ENCODE data around the gene RPGRIP1L.

RPGRIP1L gene

DNA sequence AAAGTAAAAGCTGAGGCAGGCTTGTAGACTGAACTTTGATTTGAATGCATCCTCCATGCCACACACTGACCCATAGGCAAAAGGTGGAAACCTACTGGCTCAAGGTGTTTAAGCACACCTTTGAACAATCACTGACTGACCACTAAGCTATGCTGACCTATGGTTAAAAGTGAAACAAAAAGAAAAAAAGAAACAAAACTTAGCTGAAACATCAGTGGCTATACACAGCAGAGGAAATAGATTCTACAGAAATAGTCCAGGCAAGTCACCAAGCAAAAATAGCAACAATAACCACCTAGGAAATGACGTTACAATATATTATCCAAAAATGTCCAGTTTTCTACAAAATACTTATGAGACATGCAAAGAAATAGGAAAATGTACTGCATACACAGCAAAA, 60.2 kb downstream of the RPGRIP1L start:
- DNase-seq: no peak

DNA sequence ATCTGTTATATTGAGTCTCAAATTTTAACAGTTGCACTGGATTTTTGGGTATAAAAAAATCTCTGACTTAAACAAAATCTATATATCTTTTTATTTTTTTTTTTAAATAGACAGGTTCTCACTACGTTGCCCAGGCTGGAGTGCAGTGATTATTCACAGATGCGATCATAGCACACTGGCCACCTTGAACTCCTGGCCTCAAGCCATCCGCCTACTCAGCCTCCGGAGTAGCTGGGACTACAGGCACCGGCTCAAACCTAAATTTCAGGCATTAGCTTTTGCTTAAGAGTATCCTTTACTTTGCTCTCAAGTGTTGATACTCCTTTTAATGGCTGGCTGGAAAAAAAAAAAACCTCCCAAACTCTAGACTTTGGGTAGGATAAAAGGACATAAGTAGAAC, 61.6 kb downstream of the RPGRIP1L start:
- no peak for DNase-seq

DNA sequence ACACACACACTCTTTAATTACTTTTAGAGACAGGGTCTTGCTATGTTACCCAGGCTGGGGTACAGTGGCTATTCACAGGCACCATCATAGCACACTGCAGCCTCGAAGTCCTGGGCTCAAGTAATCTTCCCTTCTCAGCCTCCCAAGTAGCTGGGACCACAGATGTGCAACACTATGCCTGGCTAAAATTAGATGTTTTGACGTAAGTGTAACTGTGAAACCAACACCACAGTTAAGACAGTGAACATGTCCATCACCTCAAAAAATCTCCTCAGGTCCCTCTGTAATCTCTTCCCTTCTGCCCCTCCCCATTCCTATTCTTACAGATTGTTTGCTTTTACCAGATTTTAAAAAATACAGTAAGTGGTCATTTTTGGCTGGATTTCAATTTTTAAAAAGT, 66.7 kb downstream of the RPGRIP1L start:
- DNase-seq: no peak

DNA sequence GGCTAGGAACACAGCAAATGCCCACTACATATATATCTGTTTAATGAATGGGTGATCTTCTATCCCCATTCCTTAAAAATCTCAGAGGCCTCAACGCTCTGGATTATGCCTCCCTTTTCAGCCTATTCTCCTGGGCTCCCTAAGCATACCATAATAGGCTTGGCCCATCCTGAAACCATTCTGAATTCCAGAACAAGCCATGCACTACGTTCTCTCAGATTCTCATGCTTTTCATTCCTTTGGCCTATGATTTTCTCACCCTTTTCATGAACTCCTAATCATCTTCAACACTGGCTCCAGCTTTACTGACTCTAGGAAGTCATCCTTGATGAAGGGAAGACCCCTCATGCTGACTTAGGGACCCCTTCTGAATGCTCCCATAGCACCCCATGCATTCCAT, 71.1 kb downstream of the RPGRIP1L start:
- no peak for DNase-seq

DNA sequence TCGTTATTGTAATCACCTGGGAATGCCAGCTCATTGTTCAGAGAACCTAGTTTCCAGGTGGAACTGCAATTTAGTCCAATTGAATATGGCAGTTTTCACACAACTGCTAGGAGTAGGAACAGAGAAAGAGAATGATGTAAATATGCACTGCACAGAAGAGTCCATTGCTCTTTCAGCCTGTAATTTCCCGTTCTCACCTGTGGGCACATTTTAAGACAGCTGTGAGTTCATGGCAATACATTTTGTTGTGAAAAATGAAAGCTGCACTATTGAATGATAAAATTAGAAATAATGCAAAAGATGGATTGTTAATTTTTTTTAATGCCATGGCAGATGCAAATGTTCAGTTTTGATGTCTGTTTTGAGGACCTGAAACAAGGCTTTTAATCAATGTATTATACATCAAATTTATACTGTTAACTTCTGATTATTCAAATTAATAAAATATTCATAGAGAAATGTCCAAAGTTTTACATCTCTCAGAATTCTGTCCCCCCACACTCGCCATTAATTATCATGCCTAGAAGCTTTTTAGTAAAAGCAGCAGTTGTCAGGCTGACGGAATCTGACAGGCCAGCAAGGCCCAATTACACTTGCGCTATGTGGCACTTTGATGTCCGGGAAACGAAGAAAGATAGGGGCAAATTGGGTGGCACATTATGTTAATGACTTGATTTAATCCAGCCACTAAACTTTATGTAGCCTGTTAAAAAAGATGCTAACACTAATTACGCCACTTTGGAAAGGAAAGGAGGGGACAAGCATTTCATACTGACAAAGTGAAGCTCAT, 72.2 kb downstream of the RPGRIP1L start:
- peak; percentile 10 for DNase-seq

DNA sequence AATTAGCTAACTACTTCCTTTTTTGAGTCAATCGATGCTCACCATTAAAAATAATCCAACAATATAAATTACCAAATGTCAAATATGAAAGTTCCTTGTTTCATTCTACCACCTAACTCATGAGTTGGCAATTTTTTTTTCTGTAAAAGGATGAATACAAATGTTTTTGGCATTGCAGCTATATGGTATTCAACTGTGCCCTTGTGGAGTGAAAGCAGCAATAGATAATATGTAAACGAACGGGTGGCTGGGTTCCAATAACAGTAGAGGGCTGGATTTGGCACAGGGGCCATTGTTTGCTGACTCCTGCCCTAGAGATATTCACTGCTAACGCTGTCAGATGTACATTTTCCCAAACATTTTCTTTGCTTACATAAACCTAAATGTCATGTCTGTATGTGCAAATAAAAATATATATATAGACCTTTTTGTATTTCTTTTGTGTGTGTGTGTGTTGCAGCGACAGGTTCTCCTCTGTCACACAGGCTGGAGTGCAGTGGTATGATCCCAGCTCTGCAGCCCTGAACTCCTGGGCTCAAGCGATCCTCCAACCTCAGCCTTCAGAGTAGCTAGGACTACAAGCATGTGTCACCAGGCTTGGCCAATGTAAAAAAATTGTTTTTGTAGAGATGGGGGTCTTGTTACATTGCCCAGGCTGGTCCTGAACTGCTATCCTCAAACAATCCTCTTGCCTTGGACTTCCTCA, 73.9 kb downstream of the RPGRIP1L start:
- peak; percentile 48 for DNase-seq

DNA sequence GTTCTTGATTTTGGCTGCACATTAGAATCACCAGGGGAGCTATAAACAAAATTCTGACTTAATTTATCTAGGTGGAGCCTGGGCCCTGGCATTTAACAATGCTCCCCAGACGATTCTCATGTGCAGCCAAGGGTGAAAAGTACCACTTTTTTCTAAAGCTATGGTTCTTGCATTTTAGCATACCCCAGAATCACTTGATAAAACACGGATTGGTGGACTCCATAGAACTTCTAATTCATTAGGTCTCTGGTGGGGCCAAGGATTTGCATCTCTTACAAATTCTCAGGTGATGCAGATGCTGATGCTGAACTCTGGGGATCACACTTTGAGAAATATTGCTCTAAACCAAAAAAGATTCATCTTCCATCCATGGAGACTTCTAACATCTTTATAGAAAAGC, 74.5 kb downstream of the RPGRIP1L start:
- DNase-seq: no peak

DNA sequence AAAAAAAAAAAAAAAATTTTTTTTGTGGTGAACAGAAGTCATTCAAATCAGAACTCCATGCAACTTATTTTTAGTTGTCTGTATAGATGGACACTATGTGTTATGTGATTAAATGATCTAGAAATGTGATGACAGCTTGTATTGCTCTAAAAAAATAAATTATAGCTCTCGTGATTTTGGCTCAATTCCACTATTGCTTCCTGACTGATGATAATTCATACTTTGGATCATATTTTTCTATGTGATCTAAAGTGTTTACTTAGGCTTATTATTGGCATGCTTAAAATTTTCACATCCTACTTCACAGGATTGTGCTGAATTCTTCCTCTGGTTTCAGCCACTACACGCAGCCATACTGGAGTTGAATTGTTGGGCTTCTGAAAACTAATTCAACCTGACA, 76.8 kb downstream of the RPGRIP1L start:
- peak; percentile 38 for DNase-seq

DNA sequence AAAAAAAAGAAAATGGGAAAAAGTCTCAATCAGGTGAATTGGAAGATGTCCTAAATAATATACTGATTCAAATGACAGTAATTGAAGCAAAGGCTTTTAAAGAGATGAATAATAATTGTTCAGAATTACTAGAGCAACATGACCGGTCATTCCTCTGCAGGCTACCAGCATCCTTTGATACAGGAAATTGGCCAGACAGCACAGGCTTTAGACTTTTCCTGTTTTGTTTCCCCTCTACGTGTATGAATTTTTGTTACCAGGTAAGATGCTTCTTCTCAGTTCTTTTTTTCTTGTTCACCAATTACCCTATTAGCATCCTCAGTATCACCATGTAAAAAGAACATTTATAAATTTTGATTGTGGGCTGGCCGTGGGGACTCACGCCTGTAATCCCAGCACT, 77.5 kb downstream of the RPGRIP1L start:
- DNase-seq: no peak

DNA sequence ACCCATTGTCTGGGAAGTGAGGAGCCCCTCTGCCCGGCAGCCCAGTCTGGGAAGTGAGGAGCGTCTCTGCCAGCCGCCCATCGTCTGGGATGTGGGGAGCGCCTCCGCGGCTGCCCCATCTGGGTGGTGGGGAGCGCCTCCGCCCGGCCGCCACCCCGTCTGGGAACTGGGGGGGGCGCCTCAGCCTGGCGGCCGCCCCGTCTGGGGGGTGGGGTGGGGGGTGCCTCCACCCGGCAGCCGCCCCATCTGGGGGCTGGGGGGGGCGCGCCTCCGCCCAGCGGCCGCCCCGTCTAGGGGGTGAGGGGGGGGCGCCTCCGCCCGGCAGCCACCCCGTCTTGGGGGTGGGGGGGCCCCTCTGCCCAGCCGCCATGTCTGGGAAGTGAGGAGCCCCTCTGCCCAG, 78.4 kb downstream of the RPGRIP1L start:
- no peak for DNase-seq

DNA sequence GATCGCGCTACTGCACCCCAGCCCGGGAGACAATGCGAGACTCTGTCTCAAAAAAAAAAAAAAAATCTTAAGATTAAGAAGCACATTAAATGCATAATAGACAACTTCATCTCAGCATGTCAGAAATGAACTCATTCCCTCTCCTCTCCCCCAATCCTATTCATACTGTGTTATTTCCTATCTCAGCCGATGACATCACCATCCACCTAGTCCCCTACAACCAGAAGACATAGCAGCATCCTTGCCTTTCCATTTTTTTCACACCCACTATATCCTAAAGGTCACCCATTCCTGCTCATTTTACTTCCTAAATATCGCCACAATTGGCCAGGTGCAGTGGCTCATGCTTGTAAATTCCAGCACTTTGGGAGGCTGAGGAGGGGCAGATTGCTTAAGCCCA, 81.3 kb downstream of the RPGRIP1L start:
- DNase-seq: no peak

DNA sequence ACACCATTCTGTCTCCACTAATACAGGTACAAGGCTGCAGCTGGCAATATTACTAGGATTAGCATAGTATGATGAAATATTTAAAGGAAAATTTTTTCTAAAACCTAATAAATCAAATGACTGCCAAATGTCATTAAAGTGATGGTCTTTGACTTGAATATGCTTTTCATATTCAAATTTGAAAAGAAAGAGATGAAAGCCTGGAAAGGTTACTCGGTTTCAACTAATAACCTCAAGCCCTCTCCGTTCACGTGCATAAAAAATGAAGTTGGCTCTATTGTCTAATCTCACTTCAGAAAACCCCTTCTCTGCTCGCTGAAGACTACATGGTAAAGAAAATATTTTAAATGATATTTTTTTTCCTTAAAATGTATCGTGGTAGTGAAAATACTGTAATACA, 83.2 kb downstream of the RPGRIP1L start:
- no peak for DNase-seq

DNA sequence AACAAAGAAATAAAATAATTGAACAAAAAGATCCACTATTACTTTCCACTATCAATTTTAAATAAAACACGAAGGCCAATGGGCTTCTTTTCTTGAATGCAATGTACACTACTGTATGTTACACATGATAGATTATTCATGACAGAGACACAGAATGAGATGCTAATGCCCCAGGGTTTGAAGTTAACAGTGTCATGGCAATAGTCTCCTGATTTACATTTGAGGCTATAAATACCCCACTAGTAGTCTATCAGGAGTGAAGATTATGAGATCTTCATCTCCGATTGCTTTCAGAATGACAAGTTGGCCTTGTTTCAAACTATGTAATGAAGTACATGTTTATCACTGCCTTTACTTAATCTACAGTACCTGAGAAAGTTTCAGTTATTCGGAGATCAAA, 84.4 kb downstream of the RPGRIP1L start:
- DNase-seq: no peak

DNA sequence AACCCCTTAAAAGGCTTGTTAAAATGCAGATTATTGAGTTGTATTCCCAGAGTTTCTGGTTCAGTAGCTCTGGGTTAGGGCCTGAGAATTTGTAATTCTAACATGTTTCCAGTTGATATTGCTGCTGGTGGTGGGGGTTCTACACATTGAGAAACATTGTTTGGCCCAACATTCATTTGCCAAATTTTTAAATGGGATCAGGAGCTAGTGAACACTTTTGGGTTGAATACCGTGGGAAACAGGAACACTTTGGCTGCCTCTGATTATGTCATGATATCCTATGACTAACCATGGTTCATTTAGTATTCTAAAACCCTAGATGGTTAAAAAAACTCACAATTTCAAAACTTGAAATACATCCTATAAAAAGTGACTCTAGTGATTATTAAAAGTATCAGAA, 89.3 kb downstream of the RPGRIP1L start:
- no peak for DNase-seq

DNA sequence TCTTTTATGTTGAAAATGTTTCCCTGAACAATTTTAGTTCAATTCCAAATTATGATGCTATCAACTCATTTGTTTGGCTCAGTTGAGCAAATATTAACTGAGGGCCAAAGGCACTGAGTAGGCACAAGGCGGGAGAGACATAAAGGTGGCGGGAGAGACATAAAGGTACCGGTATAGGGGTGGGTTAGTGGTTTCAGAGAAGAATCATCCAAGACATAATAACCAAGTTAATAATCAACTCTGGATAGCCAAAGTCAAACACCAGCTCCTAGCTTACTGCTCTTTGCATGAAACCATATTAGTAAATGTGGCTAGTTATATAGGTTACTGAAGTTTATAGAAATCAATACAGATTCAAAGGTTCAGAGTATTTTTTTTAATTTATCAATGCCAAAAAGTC, 91.7 kb downstream of the RPGRIP1L start:
- DNase-seq: no peak

DNA sequence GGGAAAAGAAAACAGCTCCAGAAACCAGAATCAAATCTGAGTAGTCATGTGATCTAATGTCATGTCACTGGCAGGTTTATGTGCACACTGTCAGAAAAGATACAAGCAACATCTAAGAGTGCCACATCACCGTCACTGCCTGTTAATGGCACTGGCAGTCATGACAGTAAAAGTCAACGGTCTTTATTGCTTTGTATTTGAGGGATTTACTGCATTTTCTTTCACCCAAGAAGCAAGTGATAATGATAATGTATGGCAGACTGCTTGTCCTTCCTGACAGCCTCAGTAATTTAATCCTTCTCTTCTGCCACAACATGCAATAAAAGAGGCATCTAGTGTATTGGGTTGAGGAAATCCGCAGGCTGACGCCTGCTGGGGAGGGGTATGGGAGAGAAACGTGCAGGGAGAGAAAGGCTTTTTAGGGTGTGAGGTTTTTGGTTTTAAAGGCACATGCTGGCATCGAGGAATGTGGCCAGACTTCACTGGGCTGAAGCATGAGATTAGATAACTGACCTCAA, 92.4 kb downstream of the RPGRIP1L start:
- no peak for DNase-seq

DNA sequence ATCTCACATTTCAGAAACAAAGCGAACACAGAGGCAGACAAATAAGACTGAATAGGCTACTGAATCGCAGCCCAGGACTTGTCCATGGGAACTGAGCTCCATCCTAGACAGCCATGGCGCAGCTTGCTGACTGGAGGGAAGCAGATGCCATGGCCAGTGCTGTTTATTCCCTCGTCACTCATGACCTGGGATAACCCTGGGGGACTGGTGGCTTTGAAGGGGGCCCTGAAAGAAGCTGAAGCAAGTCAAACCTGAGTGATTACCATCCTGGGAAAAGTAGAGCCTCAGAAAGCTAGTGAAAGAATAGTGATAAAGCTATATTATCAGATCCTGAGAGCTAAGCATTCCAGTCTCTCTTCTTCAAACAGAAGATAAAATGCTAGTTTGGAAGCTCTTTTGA, 94.1 kb downstream of the RPGRIP1L start:
- no peak for DNase-seq

DNA sequence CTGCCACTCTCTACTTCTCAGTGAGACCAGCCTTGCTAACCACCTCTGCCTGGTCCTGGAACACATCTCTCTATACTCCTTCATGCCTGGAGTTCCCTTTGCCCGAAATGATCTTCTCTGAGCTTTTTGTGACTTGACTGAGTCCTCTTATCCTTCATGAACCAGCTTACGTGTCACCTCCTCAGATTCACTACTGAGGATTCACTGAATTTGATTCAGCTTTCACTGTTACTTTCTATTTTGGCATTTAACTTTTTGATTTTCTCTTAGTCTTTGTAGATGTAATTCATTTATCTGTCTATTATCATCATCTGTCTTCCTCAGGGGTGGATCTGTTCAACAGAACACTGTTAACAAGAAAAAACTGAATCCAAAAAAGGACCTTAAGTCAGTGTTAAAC, 95.6 kb downstream of the RPGRIP1L start:
- no peak for DNase-seq

DNA sequence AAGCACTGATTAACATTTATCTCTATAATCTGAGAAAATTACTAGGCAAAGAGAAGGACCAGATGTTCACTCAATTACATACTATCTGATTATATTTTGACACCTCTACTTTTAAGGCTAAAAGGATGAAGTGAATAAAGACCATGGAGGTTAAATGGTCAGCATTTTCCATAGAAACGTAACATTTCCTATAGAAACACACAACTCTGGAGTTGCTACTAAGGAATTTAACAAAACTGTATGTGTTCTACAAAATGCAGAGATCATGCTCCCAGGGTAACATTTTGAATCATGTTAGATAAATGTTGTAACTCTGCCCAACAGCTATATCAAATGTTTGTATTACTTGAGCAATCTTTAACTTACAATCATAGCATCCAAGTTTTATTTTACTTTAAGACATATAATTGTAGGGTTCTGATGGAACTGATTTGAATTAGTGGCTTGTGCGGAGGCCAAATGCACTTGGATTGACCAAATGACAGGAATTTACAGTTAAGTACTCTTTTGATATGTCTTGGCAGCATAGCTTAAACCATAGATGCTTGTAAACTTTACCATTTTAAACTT, 97.7 kb downstream of the RPGRIP1L start:
- no peak for DNase-seq

DNA sequence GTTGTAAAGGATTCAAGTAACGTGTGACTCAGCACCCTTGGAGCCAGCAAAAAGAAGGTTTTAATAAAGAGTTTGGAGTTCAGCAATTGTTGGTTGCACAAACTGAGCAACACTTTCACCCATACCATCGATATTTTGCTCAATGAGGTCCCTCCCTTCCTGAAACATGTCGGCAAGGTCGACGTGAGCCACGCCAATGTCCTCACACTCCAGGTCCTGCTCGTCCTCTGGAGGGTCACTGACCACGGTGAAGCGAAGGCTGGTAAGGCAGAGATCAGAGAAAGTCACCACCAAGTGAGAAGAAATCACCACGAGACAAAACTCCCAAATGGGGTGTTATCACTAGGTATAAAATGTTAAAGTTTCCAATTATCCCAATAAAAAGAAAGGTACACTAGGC, 98.3 kb downstream of the RPGRIP1L start:
- no peak for DNase-seq

DNA sequence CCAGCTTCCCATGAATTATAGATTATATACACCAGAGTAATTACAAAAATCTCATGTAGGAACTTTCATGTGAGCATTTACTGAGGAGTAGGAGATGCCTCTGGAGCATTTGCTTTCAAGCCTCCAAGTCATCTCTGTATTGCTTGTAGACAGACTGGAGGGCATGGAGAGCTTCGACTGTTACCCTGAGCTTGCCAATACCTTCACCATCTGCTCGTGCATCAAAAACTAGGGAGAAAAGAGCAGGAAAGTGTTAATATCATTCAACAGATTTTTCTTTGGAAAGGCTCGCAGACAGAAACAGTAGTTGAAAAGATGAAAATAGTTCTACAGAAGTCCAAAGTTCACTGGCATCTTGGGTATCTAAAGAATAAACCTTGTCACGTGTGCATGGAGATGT, 101.7 kb downstream of the RPGRIP1L start:
- no peak for DNase-seq

DNA sequence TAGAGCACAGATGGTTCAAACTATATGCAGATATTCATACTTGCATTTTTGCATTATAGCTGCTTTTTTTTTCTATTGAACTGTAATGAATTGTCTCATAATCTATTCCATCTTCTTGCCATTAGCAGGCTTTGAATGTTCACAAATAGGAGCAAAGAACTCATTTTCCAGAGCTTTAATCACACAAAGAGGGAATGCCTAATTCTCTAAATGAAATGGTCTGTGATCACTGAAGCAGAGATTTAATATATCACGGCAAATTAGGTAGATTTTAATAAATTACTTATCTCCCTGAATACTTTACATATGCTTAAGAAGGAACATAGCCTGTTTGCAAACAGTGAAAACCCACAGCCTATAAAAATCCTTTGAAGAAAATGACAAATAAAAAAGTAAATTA, 103.0 kb downstream of the RPGRIP1L start:
- no peak for DNase-seq

DNA sequence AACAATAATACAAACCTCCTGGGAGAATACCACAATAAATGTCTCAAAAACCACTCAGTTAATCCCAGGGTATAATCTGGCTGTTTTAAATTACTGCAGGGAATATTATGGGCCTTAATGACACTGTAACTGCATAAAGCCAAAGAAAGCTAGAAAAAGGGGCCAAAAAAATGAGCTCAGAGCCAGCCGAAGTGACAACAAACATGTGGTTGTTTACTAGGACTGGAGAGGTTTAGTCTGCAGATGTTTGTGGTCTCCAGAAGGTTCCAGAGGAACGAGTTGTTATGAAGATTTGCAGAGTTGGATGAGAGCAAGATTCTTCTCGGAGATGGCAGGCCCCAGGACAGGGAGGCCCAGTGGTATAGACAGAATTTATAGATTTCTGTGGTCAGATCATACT, 103.5 kb downstream of the RPGRIP1L start:
- DNase-seq: no peak

DNA sequence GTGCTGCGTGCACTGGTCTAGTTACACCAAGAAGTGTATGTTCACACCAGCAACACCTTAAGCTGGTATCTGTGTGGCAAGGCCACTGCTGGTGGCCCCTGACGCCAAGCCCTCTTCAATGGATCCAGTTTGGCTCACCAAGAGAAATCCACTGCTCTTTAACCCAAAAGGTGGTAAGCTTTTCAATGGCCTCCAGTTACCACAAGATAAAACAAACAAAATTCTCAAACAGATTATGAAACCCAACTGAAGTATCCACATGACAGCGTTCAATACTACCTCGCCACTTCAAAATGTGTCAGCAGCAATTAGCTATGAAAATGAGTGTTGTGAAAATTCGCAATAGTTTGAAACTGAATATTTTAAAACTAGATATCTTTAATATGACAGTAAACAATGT, 104.1 kb downstream of the RPGRIP1L start:
- DNase-seq: no peak
